Muscle of leg (tissue), 11 donors: ENCODE measurements around the gene REEP1. TPM values are rescaled to one million over a fixed set of nuclear protein-coding genes. Genes with fewer than 3 reads are reported as not detected.
A peak's percentile ranks its signal among the peaks of the same experiment; 100 is the strongest.

Experiments
- DNase-seq: peaks from one replicate; pipeline ENCODE4 v3.0.0; 2013
- H3K27ac ChIP-seq: one replicate; pipeline ENCODE4 v1.5.1; 2013; ENCODE audit warnings: mild to moderate bottlenecking, low read length, control low read depth
- H3K27me3 ChIP-seq: one replicate; pipeline ENCODE4 v1.6.1; 2013; ENCODE audit warnings: low read length; ENCODE audit not compliant: control insufficient read depth, insufficient read depth
- H3K36me3 ChIP-seq: one replicate; pipeline ENCODE4 v1.6.1; 2013; ENCODE audit warnings: low read length; ENCODE audit not compliant: control insufficient read depth, insufficient read depth
- H3K4me1 ChIP-seq: one replicate; pipeline ENCODE4 v1.6.1; 2013; ENCODE audit warnings: low read length; ENCODE audit not compliant: control insufficient read depth, insufficient read depth
- H3K4me3 ChIP-seq: one replicate; pipeline ENCODE4 v1.5.1; 2013; ENCODE audit warnings: low read length, control low read depth
- H3K9me3 ChIP-seq: replicated peaks from 2 replicates; pipeline ENCODE4 v1.6.1; 2013; ENCODE audit warnings: low read depth, low read length; ENCODE audit not compliant: control insufficient read depth
- WGBS: methylation state at CpG from one replicate; pipeline ENCODE4 v1.1.5; 2013; ENCODE audit warnings: missing lambda C conversion rate; ENCODE audit not compliant: insufficient coverage; 5-methylcytosine and 5-hydroxymethylcytosine counted together
- polyA plus RNA-seq, 8 donors: library from polyadenylated mRNA; unstranded; fragments of 120-200 nt; gene quantifications; one replicate each; pipeline versions ENCODE4 v1.2.1 to v1.2.3, GENCODE V29; 2013; ENCODE audit warnings: inconsistent platforms in 1 of 8, low replicate concordance in 1 of 8; ENCODE audit not compliant: insufficient read length in 8 of 8, insufficient read depth in 1 of 8
- total RNA-seq: library from RNA; stranded (reverse); fragments of 120-200 nt; gene quantifications from one replicate; pipeline ENCODE4 v1.2.4, GENCODE V29; 2013

The REEP1 gene
- total and polyA plus RNA-seq, 9 donors = 41.0 to 104 (median 54.9) TPM

- no peak for DNase-seq
- peaks cover 30% of the 10 kb centered on the region for H3K4me1 ChIP-seq
- no peaks in the 10 kb centered on the region for H3K36me3 ChIP-seq
- peak overlapping the region; percentile 62 for H3K27ac ChIP-seq
- H3K27me3 ChIP-seq = no peaks in the 10 kb centered on the region
- 70% methylated on average over 6 of the region's 10 CpGs for WGBS
- no peak overlapping the region for H3K4me3 ChIP-seq
- no peaks in the 10 kb centered on the region for H3K9me3 ChIP-seq
Measured at GRCh38 chr2:86308984-86309695, 28.3 kb downstream of the REEP1 start.

- Histone ChIP-seq H3K27ac (peak overlapping the region; percentile 9), H3K9me3 (no peaks in the 10 kb centered on the region), H3K27me3 (no peaks in the 10 kb centered on the region), H3K36me3 (no peaks in the 10 kb centered on the region), H3K4me3 (no peak overlapping the region), H3K4me1 (peaks cover 36% of the 10 kb centered on the region)
- DNase-seq = no peak
- WGBS = 90% methylated on average over 5 of the region's 8 CpGs
Measured at GRCh38 chr2:86308356-86308755, 29.1 kb downstream of the REEP1 start.

GRCh38 chr2:86307431-86307830 is 30.0 kb downstream of the REEP1 start:
- Histone ChIP-seq H3K27ac (no peak overlapping the region), H3K4me3 (no peak overlapping the region), H3K27me3 (no peaks in the 10 kb centered on the region), H3K9me3 (no peaks in the 10 kb centered on the region), H3K4me1 (peaks cover 40% of the 10 kb centered on the region), H3K36me3 (no peaks in the 10 kb centered on the region)
- 76% methylated on average over 2 of the region's 7 CpGs for WGBS
- no peak for DNase-seq

GRCh38 chr2:86305915-86306254 is 31.5 kb downstream of the REEP1 start:
- Histone ChIP-seq H3K4me1 (peaks cover 45% of the 10 kb centered on the region), H3K27me3 (no peaks in the 10 kb centered on the region), H3K9me3 (no peaks in the 10 kb centered on the region), H3K36me3 (no peaks in the 10 kb centered on the region), H3K4me3 (no peak overlapping the region), H3K27ac (no peak overlapping the region)
- DNase-seq = peak; percentile 56
- 25% methylated on average over 1 of the region's 5 CpGs for WGBS

- 51% methylated on average over 3 of the region's 5 CpGs for WGBS
- DNase-seq = peak; percentile 48
- H3K27ac ChIP-seq = no peak overlapping the region
Measured at GRCh38 chr2:86305195-86305914, 32.1 kb downstream of the REEP1 start.

GRCh38 chr2:86304416-86304815 is 33.0 kb downstream of the REEP1 start:
- no peaks in the 10 kb centered on the region for H3K9me3 ChIP-seq
- no peak for DNase-seq
- peaks cover 55% of the 10 kb centered on the region for H3K4me1 ChIP-seq
- no peaks in the 10 kb centered on the region for H3K27me3 ChIP-seq
- H3K4me3 ChIP-seq = no peak overlapping the region
- no peak overlapping the region for H3K27ac ChIP-seq
- WGBS = 100% methylated on average over 2 of the region's 3 CpGs
- H3K36me3 ChIP-seq = no peaks in the 10 kb centered on the region

More at GRCh38 chr2:86305195-86305914, 32.1 kb downstream of the REEP1 start:
- Histone ChIP-seq H3K36me3 (no peaks in the 10 kb centered on the region), H3K4me1 (peaks cover 50% of the 10 kb centered on the region), H3K4me3 (no peak overlapping the region), H3K9me3 (no peaks in the 10 kb centered on the region), H3K27me3 (no peaks in the 10 kb centered on the region)

GRCh38 chr2:86302320-86302719 is 35.1 kb downstream of the REEP1 start:
- peak overlapping the region; percentile 65 for H3K27ac ChIP-seq
- no peaks in the 10 kb centered on the region for H3K9me3 ChIP-seq
- peaks cover 61% of the 10 kb centered on the region for H3K4me1 ChIP-seq
- no peaks in the 10 kb centered on the region for H3K27me3 ChIP-seq
- DNase-seq = no peak
- no CpG with 5 or more reads among the region's 1 CpG for WGBS
- no peak overlapping the region for H3K4me3 ChIP-seq
- no peaks in the 10 kb centered on the region for H3K36me3 ChIP-seq

- peak overlapping the region; percentile 65 for H3K27ac ChIP-seq
- peaks cover 61% of the 10 kb centered on the region for H3K4me1 ChIP-seq
- peak; percentile 56 for DNase-seq
- H3K27me3 ChIP-seq = no peaks in the 10 kb centered on the region
- 55% methylated on average over 3 of the region's 3 CpGs for WGBS
- H3K4me3 ChIP-seq = no peak overlapping the region
- peaks cover 2% of the 10 kb centered on the region for H3K36me3 ChIP-seq
- no peaks in the 10 kb centered on the region for H3K9me3 ChIP-seq
Measured at GRCh38 chr2:86301711-86302202, 35.7 kb downstream of the REEP1 start.

GRCh38 chr2:86301009-86301408 is 36.4 kb downstream of the REEP1 start:
- peak overlapping the region; percentile 11 for H3K27ac ChIP-seq
- H3K4me3 ChIP-seq = no peak overlapping the region

GRCh38 chr2:86300496-86300895 is 36.9 kb downstream of the REEP1 start:
- Histone ChIP-seq H3K4me3 (no peak overlapping the region), H3K27ac (no peak overlapping the region), H3K27me3 (no peaks in the 10 kb centered on the region), H3K4me1 (peaks cover 59% of the 10 kb centered on the region), H3K36me3 (peaks cover 2% of the 10 kb centered on the region), H3K9me3 (no peaks in the 10 kb centered on the region)
- no peak for DNase-seq
- WGBS = 100% methylated on average over 1 of the region's 3 CpGs

More at GRCh38 chr2:86301009-86301408, 36.4 kb downstream of the REEP1 start:
- 56% methylated on average over 4 of the region's 6 CpGs for WGBS
- Histone ChIP-seq H3K4me1 (peaks cover 61% of the 10 kb centered on the region), H3K9me3 (no peaks in the 10 kb centered on the region), H3K36me3 (peaks cover 2% of the 10 kb centered on the region), H3K27me3 (no peaks in the 10 kb centered on the region)
- DNase-seq = peak; percentile 37
